Hepatocyte (in vitro differentiated cells): ENCODE results near the gene UBE2D2.

Experiments
- CTCF ChIP-seq: fragments of 200-600 bp; sonication (generic); IDR thresholded peaks from 2 replicates; pipeline ENCODE4 v1.5.1; 2016; ENCODE audit warnings: antibody characterized with exemption, mild to moderate bottlenecking; ENCODE audit not compliant: poor library complexity
- EZH2phosphoT487 ChIP-seq: fragments of 200-600 bp; sonication (generic); IDR thresholded peaks from one replicate; pipeline ENCODE4 v1.6.1; 2018; ENCODE audit warnings: antibody characterized with exemption, mild to moderate bottlenecking, low read depth, moderate library complexity; ENCODE audit not compliant: unreplicated experiment, severe bottlenecking

- TF ChIP-seq CTCF (no peak), EZH2phosphoT487 (no peak)
Measured at GRCh38 chr5:139675825-139676224, 114.7 kb downstream of the UBE2D2 start.
